Measurements from ENCODE around the gene KCNQ1. TPM values are rescaled to one million over a fixed set of nuclear protein-coding genes. Genes with fewer than 3 reads are reported as not detected.

The KCNQ1 gene
- total and polyA plus RNA-seq, 8 donors = 14.0 to 61.1 (median 46.7) TPM

- peak in 1 of 6 donors; percentile 26 for DNase-seq
- intact Hi-C loops (cut with DNase I) = no loop called here
- TF ChIP-seq CTCF (IDR thresholded peaks at IDR 0.05) = no peak
- H3K36me3 ChIP-seq = no peaks in the 10 kb centered on the region
- H3K27me3 ChIP-seq = no peaks in the 10 kb centered on the region
- ATAC-seq = no peak
- H3K27ac ChIP-seq = no peak overlapping the region
- H3K9me3 ChIP-seq = no peaks in the 10 kb centered on the region
- FAIRE-seq = no peak
- H3K4me3 ChIP-seq = no peak overlapping the region
- H3K4me1 ChIP-seq = no peaks in the 10 kb centered on the region
- 81 to 92% methylated on average over 17 of the region's 17 CpGs for WGBS, 2 donors
These were observed 275.2 kb downstream of the KCNQ1 start for GRCh38 chr11:2719831-2720590.

- no peak for ATAC-seq
- Histone ChIP-seq H3K27me3 (no peaks in the 10 kb centered on the region), H3K27ac (no peak overlapping the region), H3K9me3 (no peaks in the 10 kb centered on the region), H3K4me3 (no peak overlapping the region), H3K36me3 (no peaks in the 10 kb centered on the region), H3K4me1 (no peaks in the 10 kb centered on the region)
- peak in 1 of 6 donors; percentile 51 for DNase-seq
- FAIRE-seq = no peak
- intact Hi-C loops (cut with DNase I) = no loop called here
- 90 to 93% methylated on average over 27 of the region's 27 CpGs for WGBS, 2 donors
- no peak for TF ChIP-seq CTCF (IDR thresholded peaks at IDR 0.05)
These were observed 276.6 kb downstream of the KCNQ1 start for GRCh38 chr11:2721210-2721916.

GRCh38 chr11:2722955-2723354 is 278.1 kb downstream of the KCNQ1 start:
- H3K27me3 ChIP-seq = no peaks in the 10 kb centered on the region
- 88 to 91% methylated on average over 15 of the region's 15 CpGs for WGBS, 2 donors
- no peak for TF ChIP-seq CTCF (IDR thresholded peaks at IDR 0.05)
- H3K27ac ChIP-seq = no peak overlapping the region
- no peaks in the 10 kb centered on the region for H3K36me3 ChIP-seq
- peaks cover 0 to under 1% (median 0%) of the 10 kb centered on the region in 3 donors for H3K4me1 ChIP-seq
- intact Hi-C loops (cut with DNase I) = no loop called here
- DNase-seq = no peak
- no peaks in the 10 kb centered on the region for H3K9me3 ChIP-seq
- H3K4me3 ChIP-seq = no peak overlapping the region
- no peak for ATAC-seq
- FAIRE-seq = no peak

- FAIRE-seq (no peak), ATAC-seq (no peak), DNase-seq (no peak)
- no peak overlapping the region for H3K4me3 ChIP-seq
- no peaks in the 10 kb centered on the region for H3K9me3 ChIP-seq
- no peaks in the 10 kb centered on the region for H3K27me3 ChIP-seq
- TF ChIP-seq CTCF (IDR thresholded peaks at IDR 0.05) = no peak
- no peak overlapping the region for H3K27ac ChIP-seq
- no peaks in the 10 kb centered on the region for H3K36me3 ChIP-seq
- WGBS, 2 donors = 94 to 95% methylated on average over 16 of the region's 16 CpGs
- intact Hi-C loops (cut with DNase I) = no loop called here
- H3K4me1 ChIP-seq = peaks cover 0 to 5% (median 0%) of the 10 kb centered on the region in 3 donors
These were observed 279.3 kb downstream of the KCNQ1 start for GRCh38 chr11:2724104-2724503.
